ACC112 (cell line): ENCODE measurements around the gene PDLIM3.

ENCODE experiments used
- H2AFZ ChIP-seq: fragments of 200-600 bp; sonication (generic); one replicate; pipeline ENCODE4 v1.6.0; 2017; ENCODE audit warnings: antibody characterized with exemption, low read length; ENCODE audit not compliant: unreplicated experiment
- H3K27ac ChIP-seq: fragments of 200-600 bp; sonication (generic); 2 replicates; pipeline ENCODE4 v1.5.1; 2014; ENCODE audit warnings: low read depth, mild to moderate bottlenecking, antibody characterized with exemption, low read length, moderate library complexity
- H3K27me3 ChIP-seq: fragments of 200-600 bp; sonication (generic); 2 replicates; pipeline ENCODE4 v1.6.1; 2014; ENCODE audit warnings: mild to moderate bottlenecking, antibody characterized with exemption, low read length, moderate library complexity, mixed read lengths; ENCODE audit not compliant: insufficient read depth
- H3K36me3 ChIP-seq: fragments of 200-600 bp; sonication (generic); 2 replicates; pipeline ENCODE4 v1.6.1; 2016; ENCODE audit warnings: mild to moderate bottlenecking, antibody characterized with exemption, low read length, moderate library complexity, mixed read lengths; ENCODE audit not compliant: insufficient read depth
- H3K4me1 ChIP-seq: fragments of 200-600 bp; sonication (generic); one replicate; pipeline ENCODE4 v1.6.1; 2016; ENCODE audit warnings: low read length, mixed read lengths; ENCODE audit not compliant: insufficient read depth, unreplicated experiment, control insufficient read depth
- H3K4me3 ChIP-seq: fragments of 200-600 bp; sonication (generic); 2 replicates; pipeline ENCODE4 v1.5.1; 2014; ENCODE audit warnings: mild to moderate bottlenecking, low read depth, low read length
- H3K79me2 ChIP-seq: fragments of 200-600 bp; sonication (generic); one replicate; pipeline ENCODE4 v1.6.0; 2016; ENCODE audit warnings: low read length; ENCODE audit not compliant: control insufficient read depth, unreplicated experiment, insufficient read depth

The PDLIM3 gene

DNA sequence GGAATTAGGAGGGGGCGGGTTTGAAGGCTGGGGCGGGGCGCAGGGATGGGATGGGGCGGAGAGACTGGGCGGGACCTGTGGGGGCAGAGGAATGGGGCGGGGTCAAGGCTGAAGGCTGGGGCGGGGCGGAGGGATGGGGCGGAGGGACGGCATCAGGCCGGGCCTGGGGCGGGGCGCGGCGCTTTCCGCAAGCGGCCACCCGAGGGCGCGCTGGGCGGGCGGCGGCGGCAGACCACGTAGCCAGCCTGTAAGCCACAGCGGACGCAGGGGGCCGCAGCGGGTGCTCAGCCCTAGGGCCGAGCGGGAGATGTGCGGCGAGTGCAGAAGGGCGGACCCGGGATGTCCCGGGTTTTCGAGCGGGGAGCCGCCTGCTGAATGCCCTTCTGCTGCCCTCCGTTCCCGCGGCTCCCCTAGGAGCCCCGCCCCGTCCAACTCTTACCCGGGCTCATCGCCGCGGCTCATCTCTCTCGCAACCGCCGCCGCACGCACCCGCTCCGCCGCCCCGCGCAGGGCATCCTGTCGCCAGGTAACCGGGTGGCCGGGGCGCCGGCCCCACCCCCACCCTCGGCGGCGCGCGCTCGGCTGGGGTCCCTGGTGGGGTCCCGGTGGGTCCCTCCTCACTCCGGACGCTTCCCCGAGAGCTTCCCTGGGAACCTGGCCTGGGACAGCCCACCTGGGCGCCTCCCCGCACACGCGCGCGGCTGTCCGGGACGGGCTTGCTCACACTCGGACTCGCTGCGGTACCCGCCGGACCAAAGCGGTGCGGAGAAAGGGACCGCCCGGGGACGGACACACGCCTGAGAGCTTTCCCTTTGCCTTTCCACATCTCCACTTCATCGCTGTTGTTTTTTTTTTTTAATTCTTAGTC is 63.8 kb downstream of the PDLIM3 start, which contains the start of gene CCDC110:
TSS of gene CCDC110 (minus strand) at position 499 of the 868 bp plus-strand sequence. CDS start at position 449, 50 bp downstream.
- H2AFZ ChIP-seq, result peak within 1 kb of the TSS; percentile 100
- H3K27ac ChIP-seq, result no peak within 1 kb of the TSS

DNA sequence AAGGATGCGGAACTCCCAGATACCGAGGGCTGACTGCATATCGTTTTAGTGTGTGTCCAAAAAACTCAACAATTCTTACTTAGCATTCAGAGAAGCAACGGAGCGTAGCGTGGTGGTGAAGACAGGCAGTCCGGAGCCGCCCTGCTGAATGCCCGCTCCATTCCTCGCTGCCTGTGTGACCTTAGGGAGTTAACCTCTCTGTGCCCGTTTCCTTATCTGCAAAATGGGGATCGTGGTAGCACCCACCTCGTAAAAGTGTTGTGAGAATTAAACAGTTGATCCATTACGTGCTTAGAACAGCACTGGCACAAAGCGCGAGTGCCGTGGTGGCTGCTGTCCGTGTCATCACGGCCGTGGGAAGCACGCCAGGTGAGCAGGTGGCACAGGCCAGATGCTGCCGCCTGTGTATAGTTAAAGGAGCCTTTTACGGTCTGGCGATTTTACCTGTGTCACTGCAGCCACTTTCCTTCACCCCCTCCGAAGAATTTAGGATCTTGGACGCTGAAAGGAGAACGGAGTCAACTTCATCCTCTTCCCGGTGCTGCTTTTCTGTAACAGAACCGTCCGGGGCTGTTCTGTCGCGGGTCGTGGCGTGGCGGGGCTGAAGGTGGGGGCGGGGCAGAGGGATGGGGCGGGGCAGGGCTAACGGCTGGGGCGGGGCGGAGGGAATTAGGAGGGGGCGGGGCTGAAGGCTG is 64.7 kb downstream of the PDLIM3 start:
- Histone ChIP-seq H3K27ac (no peak overlapping the region), H3K4me3 (peak overlapping the region; percentile 98), H3K27me3 (peaks cover 19% of the 10 kb centered on the region)

More for the DNA sequence above, 63.8 kb downstream of the PDLIM3 start, which contains the start of gene CCDC110:
- Histone ChIP-seq H3K79me2 (no peaks in the 10 kb centered on the region), H3K36me3 (no peaks in the 10 kb centered on the region), H3K4me3 (peak within 1 kb of the TSS; percentile 98), H3K4me1 (peaks cover 4% of the 10 kb centered on the region), H3K27me3 (peaks cover 19% of the 10 kb centered on the region)

DNA sequence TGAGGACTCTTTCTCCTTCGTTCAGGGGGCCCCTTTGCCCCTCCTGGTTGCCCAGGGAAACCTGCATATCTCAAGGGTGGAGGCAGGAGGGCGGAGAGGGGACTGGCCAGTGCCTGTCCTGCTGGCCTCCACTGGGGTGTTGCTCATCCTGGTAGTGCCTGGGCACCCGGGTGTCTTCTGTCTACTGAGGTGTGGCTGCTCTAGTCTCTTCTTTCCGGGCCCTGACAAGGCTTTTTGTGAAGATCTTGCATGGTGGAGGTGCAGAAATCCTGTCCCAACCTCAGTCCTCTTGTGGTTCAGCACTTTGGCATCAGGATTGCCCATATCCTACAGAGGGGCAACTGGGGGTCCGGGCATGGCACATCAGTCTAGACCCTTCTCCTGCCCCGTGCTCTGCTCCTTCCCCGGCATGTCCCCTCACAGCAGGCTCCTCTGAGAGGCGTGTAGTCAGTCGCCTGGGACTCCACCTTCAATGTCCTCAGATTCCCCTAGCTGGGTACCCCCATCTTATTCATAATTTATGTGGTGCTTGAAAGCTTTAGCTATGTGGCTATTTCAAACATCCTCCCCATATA is 65.6 kb downstream of the PDLIM3 start:
- Histone ChIP-seq H3K27me3 (peaks cover 19% of the 10 kb centered on the region), H3K79me2 (no peaks in the 10 kb centered on the region), H3K27ac (no peak overlapping the region), H3K36me3 (no peaks in the 10 kb centered on the region), H3K4me1 (peaks cover 5% of the 10 kb centered on the region), H3K4me3 (no peak overlapping the region), H2AFZ (no peak overlapping the region)

More for the DNA sequence above, 64.7 kb downstream of the PDLIM3 start:
- Histone ChIP-seq H3K79me2 (no peaks in the 10 kb centered on the region), H2AFZ (peak overlapping the region; percentile 100), H3K36me3 (no peaks in the 10 kb centered on the region), H3K4me1 (peaks cover 5% of the 10 kb centered on the region)

DNA sequence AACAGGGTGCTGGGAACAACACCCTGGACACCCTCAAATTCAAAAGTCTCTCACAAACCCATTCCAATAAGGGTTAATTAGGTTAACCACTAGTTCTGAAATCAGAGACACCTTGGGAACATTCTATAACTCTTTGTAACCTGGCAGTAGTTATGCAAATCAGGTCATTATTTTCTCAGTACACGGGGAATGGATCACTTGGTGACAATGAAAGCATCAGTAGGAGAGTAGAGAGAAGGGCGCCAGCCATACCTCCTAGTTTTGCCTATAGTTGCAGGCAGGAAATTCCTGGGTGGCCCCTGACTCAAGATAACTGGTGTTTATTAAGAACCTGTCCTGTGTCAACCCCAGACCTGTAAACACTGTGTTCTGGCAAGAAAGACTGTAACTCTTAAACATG is 66.3 kb downstream of the PDLIM3 start:
- no peak overlapping the region for H3K27ac ChIP-seq
- peaks cover 19% of the 10 kb centered on the region for H3K27me3 ChIP-seq
- H3K4me1 ChIP-seq, result peaks cover 5% of the 10 kb centered on the region
- H2AFZ ChIP-seq, result no peak overlapping the region
- H3K36me3 ChIP-seq, result no peaks in the 10 kb centered on the region
- H3K4me3 ChIP-seq, result no peak overlapping the region
- no peaks in the 10 kb centered on the region for H3K79me2 ChIP-seq

GRCh38 chr4:185467991-185468390 is 67.3 kb downstream of the PDLIM3 start:
- H2AFZ ChIP-seq, result no peak overlapping the region
- H3K79me2 ChIP-seq, result no peaks in the 10 kb centered on the region
- H3K27me3 ChIP-seq, result peaks cover 19% of the 10 kb centered on the region
- H3K4me3 ChIP-seq, result no peak overlapping the region
- H3K27ac ChIP-seq, result no peak overlapping the region
- no peaks in the 10 kb centered on the region for H3K36me3 ChIP-seq
- peaks cover 5% of the 10 kb centered on the region for H3K4me1 ChIP-seq

- H2AFZ ChIP-seq, result peak overlapping the region; percentile 54
- peak overlapping the region; percentile 56 for H3K4me3 ChIP-seq
- H3K79me2 ChIP-seq, result no peaks in the 10 kb centered on the region
- peaks cover 19% of the 10 kb centered on the region for H3K27me3 ChIP-seq
- H3K4me1 ChIP-seq, result peaks cover 5% of the 10 kb centered on the region
- H3K27ac ChIP-seq, result no peak overlapping the region
- no peaks in the 10 kb centered on the region for H3K36me3 ChIP-seq
Observed at GRCh38 chr4:185467101-185467500, 68.2 kb downstream of the PDLIM3 start.

DNA sequence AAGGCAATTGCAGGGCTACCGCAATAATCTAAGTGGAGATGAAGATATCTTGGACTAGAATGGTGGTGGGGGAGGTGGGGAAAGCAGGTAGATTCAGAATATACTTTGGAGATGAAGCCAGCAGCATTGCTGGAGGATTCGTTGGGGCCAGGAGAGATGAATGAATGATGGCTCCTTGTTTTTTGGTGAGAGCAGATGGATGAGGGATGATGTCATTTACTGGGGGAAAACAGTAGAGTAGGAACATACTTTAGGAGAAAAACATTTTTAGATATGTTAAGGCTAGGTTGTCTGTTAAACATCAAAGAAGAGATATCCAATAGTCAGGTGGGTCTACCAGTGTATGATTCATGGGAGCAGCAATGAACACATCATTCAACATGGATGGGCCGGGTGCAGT is 69.6 kb downstream of the PDLIM3 start:
- H3K4me3 ChIP-seq, result no peak overlapping the region
- no peaks in the 10 kb centered on the region for H3K36me3 ChIP-seq
- peaks cover 5% of the 10 kb centered on the region for H3K4me1 ChIP-seq
- no peak overlapping the region for H3K27ac ChIP-seq
- H3K79me2 ChIP-seq, result no peaks in the 10 kb centered on the region
- no peak overlapping the region for H2AFZ ChIP-seq
- peaks cover 18% of the 10 kb centered on the region for H3K27me3 ChIP-seq

- H3K79me2 ChIP-seq, result no peaks in the 10 kb centered on the region
Observed at GRCh38 chr4:185464887-185465286, 70.4 kb downstream of the PDLIM3 start.

GRCh38 chr4:185464183-185464582 is 71.1 kb downstream of the PDLIM3 start:
- H3K4me3 ChIP-seq, result no peak overlapping the region
- no peak overlapping the region for H3K27ac ChIP-seq
- H3K79me2 ChIP-seq, result no peaks in the 10 kb centered on the region
- H3K27me3 ChIP-seq, result peaks cover 5% of the 10 kb centered on the region; the same call in 1 of the 2 replicates
- H3K4me1 ChIP-seq, result peaks cover 5% of the 10 kb centered on the region
- no peaks in the 10 kb centered on the region for H3K36me3 ChIP-seq
- no peak overlapping the region for H2AFZ ChIP-seq

More at GRCh38 chr4:185464887-185465286, 70.4 kb downstream of the PDLIM3 start:
- Histone ChIP-seq H3K27ac (no peak overlapping the region), H3K36me3 (no peaks in the 10 kb centered on the region), H3K27me3 (peaks cover 11% of the 10 kb centered on the region), H3K4me1 (peaks cover 5% of the 10 kb centered on the region), H2AFZ (no peak overlapping the region), H3K4me3 (no peak overlapping the region)

- H2AFZ ChIP-seq, result no peak overlapping the region
- H3K79me2 ChIP-seq, result no peaks in the 10 kb centered on the region
- no peaks in the 10 kb centered on the region for H3K36me3 ChIP-seq
- H3K4me3 ChIP-seq, result no peak overlapping the region
- H3K4me1 ChIP-seq, result peaks cover 5% of the 10 kb centered on the region
- H3K27ac ChIP-seq, result no peak overlapping the region
- no peaks in the 10 kb centered on the region for H3K27me3 ChIP-seq
Observed at GRCh38 chr4:185463541-185463940, 71.8 kb downstream of the PDLIM3 start.
